Right cardiac atrium (tissue), 5 donors: ENCODE results near the gene SCFD2. TPM values are rescaled to one million over a fixed set of nuclear protein-coding genes. Genes with fewer than 3 reads are reported as not detected.
"Not testable (repeated sequence)": the region's sequence is repeated elsewhere in the genome, so short reads cannot be mapped to it uniquely, and the experiment has no call there.

Experiments used
- ATAC-seq, 2 donors: fragments of 200-7000 bp; cut with Tn5 transposase; one replicate each; pipeline versions ENCODE4 v1.8.0 to v1.9.1; 2020; ENCODE audit warnings: moderate library complexity in 2 of 2, mild to moderate bottlenecking in 1 of 2
- DNase-seq, 3 donors: peaks; one replicate each; pipeline ENCODE4 v3.0.0-alpha.2; 2020
- H3K27ac ChIP-seq: one replicate; pipeline ENCODE4 v1.5.1; 2013; ENCODE audit warnings: mild to moderate bottlenecking, low read length, control low read depth, moderate library complexity
- H3K27me3 ChIP-seq: one replicate; pipeline ENCODE4 v1.6.1; 2013; ENCODE audit not compliant: control insufficient read depth, insufficient read depth
- H3K4me1 ChIP-seq: one replicate; pipeline ENCODE4 v1.6.1; 2013; ENCODE audit warnings: low read length; ENCODE audit not compliant: control insufficient read depth, insufficient read depth
- H3K4me3 ChIP-seq: one replicate; pipeline ENCODE4 v1.5.1; 2013; ENCODE audit warnings: low read length, control low read depth
- H3K9me3 ChIP-seq: one replicate; pipeline ENCODE4 v1.6.1; 2013; ENCODE audit warnings: low read length; ENCODE audit not compliant: control insufficient read depth
- WGBS: extraction: QIAGEN DNeasy Blood & Tissue Kit; methylation state at CpG from one replicate; pipeline ENCODE4 v1.1.7; 2013; 5-methylcytosine and 5-hydroxymethylcytosine counted together
- intact Hi-C, 4 donors: fragments of 100-400 bp; cut with DNase I; formaldehyde crosslinking; loops; one replicate each; pipeline versions ENCODE4 v1.11.0 to v1.14.0; 2022 to 2023
- polyA plus RNA-seq: library from polyadenylated mRNA; stranded (reverse); fragments of 200-250 nt; gene quantifications from one replicate; pipeline ENCODE4 v1.2.3, GENCODE V29; 2013
- total RNA-seq, 4 donors: library from RNA; stranded (reverse); fragmentation: NEBNext Ultra II Directional; extraction: Animal tissue kit (Norgen Biotek cat#: 25700); gene quantifications; one replicate each; pipeline ENCODE4 v1.2.1, GENCODE V29; 2021
- donor health status: healthy with polysubstance abuse.
- donor health status: DM: no; HTN: yes; CAD: no.
- donor health status: DM: no; HTN: no; CAD: no.
- donor health status: DM: no; HTN: yes; CAD: no; lungs with severe emphysema.
- donor health status: DM: yes; HTN: yes; CAD: no.

Gene SCFD2
- total and polyA plus RNA-seq, 5 donors, result 4.5 to 11.1 (median 10.1) TPM

GRCh38 chr4:53161787-53162433 is 204.0 kb downstream of the SCFD2 start:
- intact Hi-C loops, result no loop called here
- Histone ChIP-seq H3K27ac (no peak overlapping the region), H3K4me3 (no peak overlapping the region), H3K27me3 (no peaks in the 10 kb centered on the region), H3K9me3 (no peaks in the 10 kb centered on the region), H3K4me1 (no peaks in the 10 kb centered on the region)
- WGBS, result 61% methylated on average over 1 of the region's 1 CpG
- ATAC-seq, result peak in 1 of 2 donors; percentile 33
- no peak for DNase-seq

DNA sequence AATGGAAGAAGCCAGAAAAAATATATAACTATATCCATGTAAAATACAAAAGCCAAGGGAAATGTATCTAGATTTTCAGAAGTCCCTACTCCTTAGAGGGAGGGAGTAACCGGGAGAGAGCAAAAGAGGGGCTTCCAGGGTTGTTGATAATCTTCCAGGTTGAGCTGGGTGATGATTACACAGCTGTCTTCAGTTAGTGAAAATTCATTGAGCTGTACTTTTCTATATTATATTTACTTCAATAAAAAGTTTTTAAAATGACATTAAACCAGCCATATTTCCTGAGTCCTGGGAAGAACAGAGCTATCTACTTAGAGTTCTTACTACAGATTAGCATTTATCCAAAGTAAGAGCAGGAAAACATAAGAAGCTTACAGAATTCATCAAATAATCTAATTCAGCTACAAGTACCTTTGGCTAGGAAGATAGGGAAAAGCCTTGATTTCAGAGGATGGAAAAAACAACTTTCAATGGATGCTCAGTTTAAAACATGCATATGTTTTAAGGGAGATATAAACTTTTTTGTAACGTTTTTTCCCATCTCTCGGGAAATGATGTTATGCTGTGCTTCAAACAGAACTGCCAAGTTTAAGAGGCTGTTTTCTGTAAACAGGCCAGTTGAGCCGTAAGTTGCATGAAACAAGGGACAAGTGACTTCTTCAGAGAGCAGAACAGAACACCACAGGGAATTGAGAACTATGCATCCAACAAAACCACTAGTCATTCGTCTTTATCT is 204.6 kb downstream of the SCFD2 start:
- Histone ChIP-seq H3K27me3 (no peaks in the 10 kb centered on the region), H3K9me3 (no peaks in the 10 kb centered on the region), H3K27ac (no peak overlapping the region), H3K4me3 (no peak overlapping the region), H3K4me1 (no peaks in the 10 kb centered on the region)
- DNase-seq, result no peak
- intact Hi-C loops, result no loop called here
- peak in 1 of 2 donors; percentile 77 for ATAC-seq
- 54% methylated on average over 5 of the region's 5 CpGs for WGBS

DNA sequence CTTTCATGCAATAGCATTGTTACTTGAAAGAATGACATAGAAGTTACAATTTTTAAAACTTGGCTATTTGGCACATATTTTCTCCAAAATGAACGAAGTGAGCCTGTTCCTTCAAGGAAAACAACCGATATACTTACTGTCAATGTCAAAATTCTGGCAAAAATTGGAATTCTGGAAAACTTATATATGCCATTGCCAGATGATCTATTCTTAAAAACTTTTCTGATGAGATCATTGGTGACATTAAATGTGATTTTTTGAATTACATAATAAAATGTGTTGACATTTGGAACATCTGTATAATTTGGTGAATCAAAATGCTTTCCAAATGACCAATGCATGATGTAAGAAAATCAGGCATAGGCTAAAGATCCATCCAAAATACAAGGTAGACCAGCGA is 209.0 kb downstream of the SCFD2 start:
- 75% methylated on average over 3 of the region's 3 CpGs for WGBS
- Histone ChIP-seq H3K27me3 (no peaks in the 10 kb centered on the region), H3K9me3 (no peaks in the 10 kb centered on the region), H3K4me1 (no peaks in the 10 kb centered on the region), H3K27ac (no peak overlapping the region), H3K4me3 (no peak overlapping the region)
- ATAC-seq (no peak), DNase-seq (no peak)
- intact Hi-C loops, result no loop called here

- Histone ChIP-seq H3K9me3 (no peaks in the 10 kb centered on the region), H3K27me3 (no peaks in the 10 kb centered on the region), H3K4me3 (no peak overlapping the region), H3K4me1 (no peaks in the 10 kb centered on the region), H3K27ac (no peak overlapping the region)
- ATAC-seq (no peak), DNase-seq (no peak)
- WGBS, result over 99% methylated on average over 2 of the region's 2 CpGs
- intact Hi-C loops, result no loop called here
These were observed 213.4 kb downstream of the SCFD2 start for GRCh38 chr4:53152467-53152866.

- WGBS, result 83% methylated on average over 3 of the region's 3 CpGs
- Histone ChIP-seq H3K4me3 (no peak overlapping the region), H3K27me3 (no peaks in the 10 kb centered on the region), H3K4me1 (no peaks in the 10 kb centered on the region), H3K9me3 (no peaks in the 10 kb centered on the region), H3K27ac (no peak overlapping the region)
- no peak for DNase-seq
- ATAC-seq, result no peak
- intact Hi-C loops, result no loop called here
These were observed 214.4 kb downstream of the SCFD2 start for GRCh38 chr4:53151489-53151788.

DNA sequence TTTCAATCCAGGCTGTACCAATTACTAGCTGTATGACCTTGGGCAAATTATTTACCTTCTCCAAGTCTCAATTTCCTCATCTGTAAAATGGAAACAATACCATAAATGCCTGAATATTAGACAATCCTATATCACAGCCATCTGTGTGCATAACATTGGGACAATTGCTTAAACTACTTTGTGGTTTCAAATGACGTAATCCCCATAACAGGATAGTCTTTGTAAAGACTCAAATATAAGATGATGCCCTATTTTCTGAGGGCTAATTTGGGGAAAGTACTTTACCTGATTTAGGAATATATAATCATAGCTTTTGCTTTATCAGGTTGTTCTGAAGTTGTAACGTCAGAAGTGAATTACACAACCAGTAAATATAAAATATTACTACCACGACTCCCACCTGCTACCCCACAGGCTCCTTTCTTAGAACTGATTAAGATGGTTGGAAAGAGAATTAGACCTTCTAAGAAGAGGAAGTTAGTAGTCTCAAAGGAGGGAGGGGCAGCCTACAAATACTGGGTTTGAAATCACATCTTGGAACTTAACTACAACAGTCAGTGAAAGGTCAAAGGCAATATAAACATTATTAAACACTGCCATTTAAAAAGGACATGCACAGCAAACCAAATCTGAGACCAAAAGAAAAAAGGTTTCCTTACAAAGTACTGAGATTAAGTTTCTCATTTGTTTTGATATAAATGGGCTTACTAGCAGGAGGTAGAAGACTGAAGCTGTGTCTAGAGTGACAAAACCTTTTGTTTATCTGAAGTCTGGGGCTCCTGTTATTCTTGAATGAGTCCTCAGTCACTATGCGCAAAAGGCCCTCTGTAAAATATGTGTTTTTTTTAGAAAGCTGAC is 215.0 kb downstream of the SCFD2 start:
- intact Hi-C loops, result no loop called here
- H3K9me3 ChIP-seq, result no peaks in the 10 kb centered on the region

GRCh38 chr4:53147711-53148110 is 218.2 kb downstream of the SCFD2 start:
- ATAC-seq (no peak), DNase-seq (no peak)
- no peaks in the 10 kb centered on the region for H3K4me1 ChIP-seq
- no peaks in the 10 kb centered on the region for H3K9me3 ChIP-seq
- no peak overlapping the region for H3K4me3 ChIP-seq
- no peaks in the 10 kb centered on the region for H3K27me3 ChIP-seq
- H3K27ac ChIP-seq, result no peak overlapping the region
- intact Hi-C loops, result no loop called here

More for the DNA sequence above, 215.0 kb downstream of the SCFD2 start:
- H3K27me3 ChIP-seq, result no peaks in the 10 kb centered on the region
- H3K4me1 ChIP-seq, result no peaks in the 10 kb centered on the region
- 79% methylated on average over 4 of the region's 4 CpGs for WGBS
- H3K4me3 ChIP-seq, result no peak overlapping the region
- H3K27ac ChIP-seq, result no peak overlapping the region
- ATAC-seq (no peak), DNase-seq (no peak)

- Histone ChIP-seq H3K4me3 (no peak overlapping the region), H3K4me1 (no peaks in the 10 kb centered on the region), H3K27ac (no peak overlapping the region), H3K9me3 (no peaks in the 10 kb centered on the region), H3K27me3 (no peaks in the 10 kb centered on the region)
- DNase-seq (no peak), ATAC-seq (no peak)
- intact Hi-C loops, result no loop called here
- 92% methylated on average over 4 of the region's 4 CpGs for WGBS
These were observed 218.7 kb downstream of the SCFD2 start for GRCh38 chr4:53147197-53147596.

GRCh38 chr4:53141308-53141707 is 224.6 kb downstream of the SCFD2 start:
- Histone ChIP-seq H3K4me3 (no peak overlapping the region), H3K9me3 (no peaks in the 10 kb centered on the region), H3K27ac (no peak overlapping the region), H3K4me1 (no peaks in the 10 kb centered on the region), H3K27me3 (no peaks in the 10 kb centered on the region)
- DNase-seq, result no peak
- intact Hi-C loops, result no loop called here
- 85% methylated on average over 2 of the region's 2 CpGs for WGBS
- no peak for ATAC-seq

DNA sequence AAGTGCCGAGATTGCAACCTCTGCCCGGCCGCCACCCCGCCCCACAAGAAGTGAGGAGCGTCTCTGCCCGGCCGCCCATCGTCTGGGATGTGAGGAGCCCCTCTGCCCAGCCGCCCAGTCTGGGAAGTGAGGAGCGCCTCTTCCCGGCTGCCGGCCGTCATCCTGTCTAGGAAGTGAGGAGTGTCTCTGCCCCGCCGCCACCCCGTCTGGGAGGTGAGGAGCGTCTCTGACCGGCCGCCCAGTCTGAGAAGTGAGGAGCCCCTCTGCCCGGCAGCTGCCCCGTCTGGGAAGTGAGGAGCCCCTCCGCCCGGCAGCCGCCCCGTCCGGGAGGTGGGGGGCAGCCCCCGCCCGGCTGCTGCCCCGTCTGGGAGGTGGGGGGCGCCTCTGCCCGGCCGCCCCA is 226.6 kb downstream of the SCFD2 start:
- H3K9me3 ChIP-seq, H3K4me3 ChIP-seq, ATAC-seq, intact Hi-C loops, H3K27me3 ChIP-seq, H3K4me1 ChIP-seq, H3K27ac ChIP-seq: not testable (repeated sequence)
- WGBS, result 93% methylated on average over 29 of the region's 32 CpGs
- peak in 1 of 3 donors; percentile 39 for DNase-seq

DNA sequence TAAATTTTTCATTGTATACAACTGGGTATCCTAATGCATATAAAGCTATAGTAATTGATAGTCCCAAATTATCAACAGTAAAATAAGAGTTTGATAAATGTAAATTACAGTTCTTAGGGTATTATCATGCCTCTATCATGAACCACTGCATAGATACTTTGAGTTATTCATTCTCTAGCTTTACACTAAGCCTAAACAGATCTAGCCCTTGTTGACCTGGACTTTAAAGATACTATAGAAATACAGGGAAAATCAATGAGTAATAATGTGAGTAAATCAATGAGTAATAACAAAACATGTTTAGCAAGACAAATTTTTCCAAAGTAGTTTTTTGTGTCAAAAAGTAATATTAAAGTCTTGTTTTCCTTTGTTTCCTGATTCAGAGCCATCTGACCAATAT is 228.4 kb downstream of the SCFD2 start:
- H3K4me1 ChIP-seq, result no peaks in the 10 kb centered on the region
- no peak overlapping the region for H3K27ac ChIP-seq
- intact Hi-C loops, result no loop called here

More for the DNA sequence above, 228.4 kb downstream of the SCFD2 start:
- Histone ChIP-seq H3K9me3 (no peaks in the 10 kb centered on the region), H3K27me3 (no peaks in the 10 kb centered on the region), H3K4me3 (no peak overlapping the region)
- no peak for DNase-seq
- no peak for ATAC-seq
